GM23248 (cell line): Measurements from ENCODE around the gene LCN12. TPM values are rescaled to one million over a fixed set of nuclear protein-coding genes. Genes with fewer than 3 reads are reported as not detected.

Source experiments
- DNase-seq: peaks from one replicate; pipeline ENCODE4 v3.0.0-alpha.2; 2015
- H2AFZ ChIP-seq: fragments of 200-600 bp; sonication (generic); 2 replicates; pipeline ENCODE4 v1.6.1; 2016; ENCODE audit warnings: antibody characterized with exemption
- H3F3A ChIP-seq: fragments of 200-600 bp; sonication (generic); 2 replicates; pipeline ENCODE4 v1.6.1; 2016; ENCODE audit warnings: mild to moderate bottlenecking, antibody characterized with exemption, mixed run types; ENCODE audit not compliant: insufficient read depth
- H3K27ac ChIP-seq: fragments of 200-600 bp; sonication (generic); 2 replicates; pipeline ENCODE4 v1.5.1; 2016; ENCODE audit warnings: mild to moderate bottlenecking
- H3K27me3 ChIP-seq: fragments of 200-600 bp; sonication (generic); replicated peaks from 2 replicates; pipeline ENCODE4 v1.6.1; 2016; ENCODE audit warnings: mild to moderate bottlenecking; ENCODE audit not compliant: insufficient read depth
- H3K36me3 ChIP-seq: fragments of 200-600 bp; sonication (generic); 2 replicates; pipeline ENCODE4 v1.6.1; 2016; ENCODE audit warnings: low read depth, mild to moderate bottlenecking
- H3K4me1 ChIP-seq: fragments of 200-600 bp; sonication (generic); 2 replicates; pipeline ENCODE4 v1.6.1; 2016; ENCODE audit warnings: mild to moderate bottlenecking; ENCODE audit not compliant: insufficient read depth
- H3K4me2 ChIP-seq: fragments of 200-600 bp; sonication (generic); one replicate; pipeline ENCODE4 v1.6.1; 2016; ENCODE audit warnings: mild to moderate bottlenecking; ENCODE audit not compliant: unreplicated experiment
- H3K4me3 ChIP-seq: fragments of 200-600 bp; sonication (generic); 2 replicates; pipeline ENCODE4 v1.5.1; 2016; ENCODE audit warnings: mild to moderate bottlenecking
- H3K79me2 ChIP-seq: fragments of 200-600 bp; sonication (generic); 2 replicates; pipeline ENCODE4 v1.6.1; 2016; ENCODE audit warnings: mild to moderate bottlenecking; ENCODE audit not compliant: insufficient read depth
- H3K9ac ChIP-seq: fragments of 200-600 bp; sonication (generic); 2 replicates; pipeline ENCODE4 v1.6.1; 2016; ENCODE audit warnings: mild to moderate bottlenecking
- H3K9me2 ChIP-seq: fragments of 200-600 bp; sonication (generic); 2 replicates; pipeline ENCODE4 v1.6.1; 2016; ENCODE audit warnings: mixed run types, mild to moderate bottlenecking, moderate library complexity; ENCODE audit not compliant: insufficient read depth
- H3K9me3 ChIP-seq: fragments of 200-600 bp; sonication (generic); one replicate; pipeline ENCODE4 v1.6.1; 2017; ENCODE audit warnings: low read depth
- H4K20me1 ChIP-seq: fragments of 200-600 bp; sonication (generic); 2 replicates; pipeline ENCODE4 v1.6.0; 2016; ENCODE audit not compliant: insufficient read depth
- EZH2 ChIP-seq: fragments of 200-600 bp; sonication (generic); IDR thresholded peaks from 2 replicates; pipeline ENCODE4 v1.6.1; 2018; ENCODE audit warnings: antibody characterized with exemption, mild to moderate bottlenecking; ENCODE audit not compliant: insufficient read depth, poor library complexity, severe bottlenecking
- EZH2phosphoT487 ChIP-seq: fragments of 200-600 bp; sonication (generic); IDR thresholded peaks from 2 replicates; pipeline ENCODE4 v1.6.1; 2018; ENCODE audit warnings: antibody characterized with exemption, moderate library complexity, mild to moderate bottlenecking, low read depth; ENCODE audit not compliant: insufficient read depth
- WGBS, 2 experiments: methylation state at CpG; one replicate each; pipeline ENCODE4 v1.1.6; 2015 to 2017; ENCODE audit warnings: low lambda C conversion rate in 2 of 2, low coverage in 1 of 2; ENCODE audit errors: missing lambda C conversion rate in 2 of 2; 5-methylcytosine and 5-hydroxymethylcytosine counted together
- in situ Hi-C: fragments of 300-500 bp; cut with MboI; formaldehyde crosslinking; loops from 2 replicates; pipeline ENCODE4 v1.15.0; 2020
- polyA plus RNA-seq: library from polyadenylated mRNA; unstranded; fragments of >200 nt; fragmentation: Nextera tagmentation; extraction: Ambion mirVana; gene quantifications from 2 replicates; pipeline ENCODE4 v1.2.1, GENCODE V29; 2016
- total RNA-seq: library from RNA; depleted of rRNA; stranded (reverse); fragments of >200 nt; shearing (Covaris generic); gene quantifications from 2 replicates; pipeline ENCODE4 v1.2.3, GENCODE V29; 2014

LCN12 gene
- total and polyA plus RNA-seq, 2 experiments from 2014 or later: not detected

- Histone ChIP-seq H3K27me3 (peaks cover 19% of the 10 kb centered on the region; the same call in 1 of the 2 replicates), H3K27ac (no peak overlapping the region), H4K20me1 (no peaks in the 10 kb centered on the region), H3K4me1 (peaks cover 4% of the 10 kb centered on the region; the same call in 1 of the 2 replicates), H2AFZ (no peak overlapping the region), H3F3A (peaks cover 7% of the 10 kb centered on the region; the same call in 1 of the 2 replicates), H3K4me3 (no peak overlapping the region), H3K9me2 (no peaks in the 10 kb centered on the region), H3K4me2 (no peak overlapping the region), H3K79me2 (0 out of 2 replicates have a peak, but pooled peaks cover 4% of the 10 kb centered on the region), H3K9ac (no peak overlapping the region), H3K36me3 (no peaks in the 10 kb centered on the region), H3K9me3 (no peaks in the 10 kb centered on the region)
- in situ Hi-C loops: no loop called here
- no peak for TF ChIP-seq EZH2
- TF ChIP-seq EZH2phosphoT487: no peak
- WGBS, 2 experiments: 96% methylated on average over 4 of the region's 4 CpGs
- DNase-seq: no peak
Measured at GRCh38 chr9:136988872-136989271, 36.8 kb downstream of the LCN12 start.

GRCh38 chr9:136990242-136990911, 38.3 kb downstream of the LCN12 start:
- no peaks in the 10 kb centered on the region for H3K36me3 ChIP-seq
- peaks cover 7% of the 10 kb centered on the region; the same call in 1 of the 2 replicates for H3F3A ChIP-seq
- peaks cover 4% of the 10 kb centered on the region; the same call in 1 of the 2 replicates for H3K4me1 ChIP-seq
- no peak overlapping the region for H3K4me3 ChIP-seq
- no peak overlapping the region for H3K27ac ChIP-seq
- TF ChIP-seq EZH2phosphoT487 (no peak), EZH2 (no peak)
- no peaks in the 10 kb centered on the region for H3K9me2 ChIP-seq
- no peak overlapping the region for H3K4me2 ChIP-seq
- no peaks in the 10 kb centered on the region for H3K9me3 ChIP-seq
- WGBS, 2 experiments: 88 to 90% methylated on average over 10 of the region's 10 CpGs
- no peaks in the 10 kb centered on the region for H4K20me1 ChIP-seq
- peaks cover 11% of the 10 kb centered on the region; the same call in 1 of the 2 replicates for H3K27me3 ChIP-seq
- in situ Hi-C loops: no loop called here
- H2AFZ ChIP-seq: no peak overlapping the region
- H3K9ac ChIP-seq: no peak overlapping the region
- H3K79me2 ChIP-seq: 0 out of 2 replicates have a peak, but pooled peaks cover 4% of the 10 kb centered on the region
- DNase-seq: no peak

- H3F3A ChIP-seq: peaks cover 7% of the 10 kb centered on the region; the same call in 1 of the 2 replicates
- no peaks in the 10 kb centered on the region for H3K9me3 ChIP-seq
- no peaks in the 10 kb centered on the region for H3K27me3 ChIP-seq
- no peaks in the 10 kb centered on the region for H3K9me2 ChIP-seq
- H2AFZ ChIP-seq: peak within 1 kb of the TSS; percentile 80
- 0 out of 2 replicates have a peak, but pooled peaks cover 4% of the 10 kb centered on the region for H3K79me2 ChIP-seq
- WGBS, 2 experiments: 1% methylated on average over 34 to 85 of the region's 92 CpGs
- H3K27ac ChIP-seq: peak within 1 kb of the TSS; percentile 48
- peak; percentile 97 for DNase-seq
- in situ Hi-C loops: no loop called here
- peaks cover 16% of the 10 kb centered on the region; the same call in 1 of the 2 replicates for H3K4me1 ChIP-seq
- H3K36me3 ChIP-seq: no peaks in the 10 kb centered on the region
- H4K20me1 ChIP-seq: no peaks in the 10 kb centered on the region
- peak within 1 kb of the TSS; percentile 91 for H3K4me3 ChIP-seq
- H3K4me2 ChIP-seq: peak within 1 kb of the TSS; percentile 87
- peak within 1 kb of the TSS; percentile 75 for H3K9ac ChIP-seq
- TF ChIP-seq EZH2 (no peak), EZH2phosphoT487 (no peak)
Measured at GRCh38 chr9:136991993-136992818, 40.1 kb downstream of the LCN12 start, which contains the start of gene PAXX. Gene PAXX, plus strand, starts transcription at chr9:136992422. Its CDS starts 22 bp downstream, at chr9:136992444.

GRCh38 chr9:136992819-136993369, 40.8 kb downstream of the LCN12 start:
- Histone ChIP-seq H3K9me3 (no peaks in the 10 kb centered on the region), H3F3A (peaks cover 7% of the 10 kb centered on the region; the same call in 1 of the 2 replicates), H3K36me3 (no peaks in the 10 kb centered on the region), H3K4me1 (peaks cover 16% of the 10 kb centered on the region; the same call in 1 of the 2 replicates), H4K20me1 (no peaks in the 10 kb centered on the region), H2AFZ (peak overlapping the region; percentile 80), H3K4me3 (peak overlapping the region; percentile 91), H3K9me2 (no peaks in the 10 kb centered on the region), H3K27ac (peak overlapping the region; percentile 23; the same call in 1 of the 2 replicates), H3K79me2 (0 out of 2 replicates have a peak, but pooled peaks cover 4% of the 10 kb centered on the region), H3K27me3 (no peaks in the 10 kb centered on the region), H3K9ac (peak overlapping the region; percentile 75), H3K4me2 (peak overlapping the region; percentile 87)
- no peak for TF ChIP-seq EZH2phosphoT487
- no peak for TF ChIP-seq EZH2
- no peak for DNase-seq
- 39 to 42% methylated on average over 16 to 18 of the region's 18 CpGs for WGBS, 2 experiments
- in situ Hi-C loops: no loop called here
